Activated CD4-positive, alpha-beta memory T cell treated with anti-CD3 and anti-CD28 coated beads, Interleukin-2, amount 10 ng/mL, durations not matched to agents 7 days and 5 days (primary cell): ENCODE data around the gene PPFIA1. TPM values are rescaled to one million over a fixed set of nuclear protein-coding genes. Genes with fewer than 3 reads are reported as not detected.

Experiments
- CTCF ChIA-PET: fragments of 350-600 bp; sonication (Branson Sonifier 250); formaldehyde crosslinking; loops from one replicate; lab custom pipeline; 2021; ENCODE audit warnings: antibody characterized with exemption, inconsistent platforms; lab: Charles Lee
- POLR2A ChIA-PET: fragments of 350-600 bp; sonication (Branson Sonifier 250); formaldehyde crosslinking; loops from one replicate; lab custom pipeline; 2021; ENCODE audit warnings: antibody characterized with exemption; lab: Charles Lee
- DNase-seq: peaks from one replicate; pipeline ENCODE4 v3.0.0-alpha.2; 2020
- H3K27ac Mint-ChIP-seq: one replicate; pipeline ENCODE4 v1.8.0; 2021; ENCODE audit warnings: mild to moderate bottlenecking, mixed read lengths
- H3K27me3 Mint-ChIP-seq: one replicate; pipeline ENCODE4 v1.8.0; 2021; ENCODE audit warnings: mixed read lengths
- H3K36me3 Mint-ChIP-seq: one replicate; pipeline ENCODE4 v1.8.0; 2021; ENCODE audit warnings: low read depth, mixed read lengths
- H3K4me1 Mint-ChIP-seq: one replicate; pipeline ENCODE4 v1.8.0; 2021; ENCODE audit warnings: mixed read lengths
- H3K4me3 Mint-ChIP-seq: one replicate; pipeline ENCODE4 v1.8.0; 2021; ENCODE audit warnings: mild to moderate bottlenecking, mixed read lengths
- H3K9me3 Mint-ChIP-seq: one replicate; pipeline ENCODE4 v1.8.0; 2021; ENCODE audit warnings: mixed read lengths
- total RNA-seq, 2 experiments: library from RNA; stranded (reverse); gene quantifications; one replicate each; pipeline ENCODE4 v1.2.3, GENCODE V29; 2021

The PPFIA1 gene
- total RNA-seq, 2 experiments from 2014 or later: 22.5 to 23.8 TPM

- DNase-seq: no peak
- Mint-ChIP-seq H3K9me3 (no peaks in the 10 kb centered on the region), H3K27ac (no peak overlapping the region), H3K36me3 (peaks cover 58% of the 10 kb centered on the region), H3K4me3 (no peak overlapping the region), H3K27me3 (peaks cover 1% of the 10 kb centered on the region), H3K4me1 (peaks cover 11% of the 10 kb centered on the region)
- CTCF ChIA-PET: no interaction called here
- POLR2A ChIA-PET: interaction anchor here (0.6 kb wide), 1 partner anchor 664 kb away, joined by 3 read pairs; no protein-coding TSS in a partner anchor
These were observed 89.7 kb downstream of the PPFIA1 start for GRCh38 chr11:70360211-70360610.

GRCh38 chr11:70364178-70364577, 93.7 kb downstream of the PPFIA1 start:
- no peak for DNase-seq
- Mint-ChIP-seq H3K36me3 (peaks cover 55% of the 10 kb centered on the region), H3K4me3 (no peak overlapping the region), H3K27me3 (peaks cover 5% of the 10 kb centered on the region), H3K4me1 (peaks cover 31% of the 10 kb centered on the region), H3K27ac (no peak overlapping the region), H3K9me3 (no peaks in the 10 kb centered on the region)
- ChIA-PET POLR2A (interaction anchor here (1.5 kb wide), 2 partner anchors 9 to 35 kb away, joined by 3 to 4 read pairs; partner anchors contain the start of gene CTTN), CTCF (no interaction called here)

GRCh38 chr11:70364745-70365543, 94.5 kb downstream of the PPFIA1 start:
- Mint-ChIP-seq H3K4me1 (peaks cover 31% of the 10 kb centered on the region), H3K9me3 (no peaks in the 10 kb centered on the region), H3K36me3 (peaks cover 53% of the 10 kb centered on the region), H3K27me3 (peaks cover 5% of the 10 kb centered on the region), H3K27ac (peak overlapping the region; percentile 6), H3K4me3 (peak overlapping the region; percentile 30)
- DNase-seq: peak; percentile 81
- POLR2A ChIA-PET: interaction anchor here (1.1 to 1.5 kb wide), 3 partner anchors 10 to 162 kb away, joined by 3 to 4 read pairs (median 3); partner anchors contain the start of genes CTTN and FADD
- CTCF ChIA-PET: no interaction called here

- no peak for DNase-seq
- Mint-ChIP-seq H3K27ac (peak overlapping the region; percentile 6), H3K36me3 (peaks cover 57% of the 10 kb centered on the region), H3K4me3 (peak overlapping the region; percentile 30), H3K27me3 (peaks cover 5% of the 10 kb centered on the region), H3K9me3 (no peaks in the 10 kb centered on the region), H3K4me1 (peaks cover 31% of the 10 kb centered on the region)
- ChIA-PET CTCF (no interaction called here), POLR2A (interaction anchor here (1.1 to 1.5 kb wide), 2 partner anchors 33 to 163 kb away, joined by 3 to 4 read pairs; partner anchors contain the start of genes CTTN and FADD)
These were observed 95.0 kb downstream of the PPFIA1 start for GRCh38 chr11:70365544-70365927.

- ChIA-PET CTCF (no interaction called here), POLR2A (interaction anchor here (1.0 kb wide), 1 partner anchor 96 kb away, joined by 3 read pairs; no protein-coding TSS in a partner anchor)
- H3K27ac Mint-ChIP-seq: no peak overlapping the region
- H3K36me3 Mint-ChIP-seq: peaks cover 53% of the 10 kb centered on the region
- no peak for DNase-seq
- H3K4me1 Mint-ChIP-seq: peaks cover 31% of the 10 kb centered on the region
- peaks cover 4% of the 10 kb centered on the region for H3K9me3 Mint-ChIP-seq
- peaks cover 5% of the 10 kb centered on the region for H3K27me3 Mint-ChIP-seq
- no peak overlapping the region for H3K4me3 Mint-ChIP-seq
These were observed 96.6 kb downstream of the PPFIA1 start for GRCh38 chr11:70367071-70367470.

GRCh38 chr11:70368961-70369360, 98.5 kb downstream of the PPFIA1 start:
- Mint-ChIP-seq H3K27me3 (peaks cover 5% of the 10 kb centered on the region), H3K36me3 (peaks cover 54% of the 10 kb centered on the region), H3K4me3 (no peak overlapping the region), H3K9me3 (peaks cover 4% of the 10 kb centered on the region), H3K27ac (no peak overlapping the region), H3K4me1 (peaks cover 31% of the 10 kb centered on the region)
- POLR2A ChIA-PET: no interaction called here
- DNase-seq: no peak
- CTCF ChIA-PET: no interaction called here

GRCh38 chr11:70371241-70371640, 100.8 kb downstream of the PPFIA1 start:
- no peak for DNase-seq
- Mint-ChIP-seq H3K36me3 (peaks cover 45% of the 10 kb centered on the region), H3K9me3 (peaks cover 4% of the 10 kb centered on the region), H3K4me1 (peaks cover 10% of the 10 kb centered on the region), H3K4me3 (no peak overlapping the region), H3K27me3 (peaks cover 2% of the 10 kb centered on the region), H3K27ac (no peak overlapping the region)
- ChIA-PET CTCF (no interaction called here), POLR2A (no interaction called here)

GRCh38 chr11:70372076-70372475, 101.6 kb downstream of the PPFIA1 start:
- Mint-ChIP-seq H3K36me3 (peaks cover 45% of the 10 kb centered on the region), H3K4me1 (peaks cover 4% of the 10 kb centered on the region), H3K4me3 (no peak overlapping the region), H3K9me3 (peaks cover 4% of the 10 kb centered on the region), H3K27me3 (peaks cover under 1% of the 10 kb centered on the region), H3K27ac (no peak overlapping the region)
- no peak for DNase-seq
- POLR2A ChIA-PET: no interaction called here
- CTCF ChIA-PET: no interaction called here

- H3K36me3 Mint-ChIP-seq: peaks cover 51% of the 10 kb centered on the region
These were observed 106.1 kb downstream of the PPFIA1 start for GRCh38 chr11:70376621-70377020.

GRCh38 chr11:70377645-70378044, 107.2 kb downstream of the PPFIA1 start:
- no peaks in the 10 kb centered on the region for H3K27me3 Mint-ChIP-seq
- CTCF ChIA-PET: no interaction called here
- no peak overlapping the region for H3K4me3 Mint-ChIP-seq
- H3K36me3 Mint-ChIP-seq: peaks cover 50% of the 10 kb centered on the region
- no peaks in the 10 kb centered on the region for H3K4me1 Mint-ChIP-seq
- POLR2A ChIA-PET: no interaction called here
- DNase-seq: no peak
- no peaks in the 10 kb centered on the region for H3K9me3 Mint-ChIP-seq
- no peak overlapping the region for H3K27ac Mint-ChIP-seq

More at GRCh38 chr11:70376621-70377020, 106.1 kb downstream of the PPFIA1 start:
- no peak overlapping the region for H3K27ac Mint-ChIP-seq
- no peak for DNase-seq
- H3K9me3 Mint-ChIP-seq: no peaks in the 10 kb centered on the region
- POLR2A ChIA-PET: no interaction called here
- H3K27me3 Mint-ChIP-seq: no peaks in the 10 kb centered on the region
- no peak overlapping the region for H3K4me3 Mint-ChIP-seq
- CTCF ChIA-PET: no interaction called here
- no peaks in the 10 kb centered on the region for H3K4me1 Mint-ChIP-seq

- DNase-seq: no peak
- no peak overlapping the region for H3K4me3 Mint-ChIP-seq
- no peaks in the 10 kb centered on the region for H3K27me3 Mint-ChIP-seq
- H3K36me3 Mint-ChIP-seq: peaks cover 45% of the 10 kb centered on the region
- no peak overlapping the region for H3K27ac Mint-ChIP-seq
- POLR2A ChIA-PET: no interaction called here
- no peaks in the 10 kb centered on the region for H3K9me3 Mint-ChIP-seq
- no peaks in the 10 kb centered on the region for H3K4me1 Mint-ChIP-seq
- CTCF ChIA-PET: no interaction called here
These were observed 108.1 kb downstream of the PPFIA1 start for GRCh38 chr11:70378506-70379134.

- DNase-seq: no peak
- ChIA-PET CTCF (no interaction called here), POLR2A (no interaction called here)
- H3K4me3 Mint-ChIP-seq: no peak overlapping the region
- H3K9me3 Mint-ChIP-seq: no peaks in the 10 kb centered on the region
- H3K27me3 Mint-ChIP-seq: no peaks in the 10 kb centered on the region
- no peaks in the 10 kb centered on the region for H3K4me1 Mint-ChIP-seq
- H3K27ac Mint-ChIP-seq: no peak overlapping the region
- H3K36me3 Mint-ChIP-seq: peaks cover 42% of the 10 kb centered on the region
These were observed 110.9 kb downstream of the PPFIA1 start for GRCh38 chr11:70381350-70381749.
